HG02943 (cell line): Measurements from ENCODE around the gene HOXD1.
A peak's percentile ranks its signal among the peaks of the same experiment; 100 is the strongest.

Experiments used
- ATAC-seq: cut with Tn5 transposase; IDR thresholded peaks from one replicate; pipeline ENCODE4 v1.9.1; 2021; ENCODE audit warnings: mild to moderate bottlenecking, low read depth, moderate library complexity; ENCODE audit not compliant: unreplicated experiment

The HOXD1 gene

DNA sequence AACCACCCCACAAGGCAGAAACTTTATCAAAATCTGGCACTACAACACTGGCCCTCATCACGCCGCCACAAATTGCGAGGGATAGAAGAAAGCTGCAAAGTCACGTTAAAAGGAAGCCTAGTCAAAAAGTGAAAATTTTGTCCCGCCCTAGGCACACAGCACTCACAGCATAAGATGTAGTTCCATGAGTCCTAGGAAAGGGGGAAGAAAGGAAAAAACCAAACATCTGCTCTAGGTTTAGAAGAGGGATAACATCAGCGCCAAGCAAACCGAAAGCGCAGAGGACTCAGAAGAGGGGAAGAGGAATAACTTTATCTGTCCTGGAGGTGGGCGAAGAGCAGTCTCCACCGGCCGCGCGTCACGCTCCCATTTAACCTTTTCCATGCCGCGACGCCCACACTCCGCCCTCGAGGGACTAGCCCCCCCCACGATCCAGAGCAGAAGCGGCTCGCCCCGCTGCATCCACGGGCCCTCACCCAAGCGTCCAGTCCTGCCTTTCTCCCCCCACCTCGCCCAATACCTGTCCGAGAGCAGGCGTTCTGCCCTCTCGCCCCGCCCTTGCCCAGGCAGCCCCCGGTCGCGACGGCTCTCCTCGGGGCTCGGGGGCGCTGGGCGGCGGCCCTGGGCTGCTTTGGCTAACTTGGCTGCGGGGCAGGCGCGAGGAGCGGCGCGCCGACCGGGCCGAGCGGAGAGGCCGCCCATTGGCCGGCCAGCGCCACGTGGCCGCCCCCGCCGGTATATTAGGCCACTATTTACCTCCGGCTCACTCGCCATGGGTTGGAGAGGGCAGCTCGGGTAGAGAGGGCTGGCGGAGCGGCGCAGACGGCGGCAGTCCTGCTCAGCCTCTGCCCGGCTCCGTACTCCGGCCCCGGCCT, at the start of gene HOXD1:
TSS of gene HOXD1 (plus strand) at position 770 of the 875 bp plus-strand sequence. CDS start 134 bp downstream, outside the sequence.
- no peak for ATAC-seq

DNA sequence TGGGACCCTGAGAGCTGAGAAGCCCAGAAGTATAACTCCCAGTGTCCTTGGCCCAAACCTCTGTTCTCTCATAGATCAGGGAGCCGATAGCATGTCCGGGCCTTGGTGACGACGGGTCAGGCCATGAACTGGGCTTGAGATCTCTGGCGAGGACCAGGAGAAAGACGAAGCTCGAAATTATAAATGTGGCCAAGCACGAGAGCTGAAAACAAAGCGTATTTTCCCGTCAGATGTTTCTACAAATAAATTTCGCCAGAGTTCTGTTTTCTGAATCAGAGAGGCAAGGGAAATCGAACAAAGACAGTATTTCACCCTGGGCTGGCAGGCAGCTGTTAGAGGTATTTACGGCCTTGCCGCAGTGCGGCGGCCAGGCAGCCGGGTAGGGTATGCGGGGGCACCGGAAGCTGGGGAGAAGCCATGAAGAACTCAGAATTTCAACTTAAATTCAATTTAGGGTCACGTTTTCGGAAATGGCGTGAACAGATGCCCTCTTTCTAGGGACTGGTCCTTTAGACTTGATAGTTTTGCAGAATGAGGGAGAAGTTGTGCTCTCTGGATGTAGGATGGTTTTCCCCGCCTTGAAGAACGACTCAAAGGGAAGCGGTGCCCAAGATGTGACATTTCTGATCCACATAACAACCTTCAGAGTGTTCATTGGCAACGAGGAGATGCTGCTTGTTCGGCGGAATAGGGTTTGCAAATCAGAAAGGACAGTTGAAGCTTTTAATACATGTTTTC, 49.4 kb upstream of the HOXD1 start:
- no peak for ATAC-seq

DNA sequence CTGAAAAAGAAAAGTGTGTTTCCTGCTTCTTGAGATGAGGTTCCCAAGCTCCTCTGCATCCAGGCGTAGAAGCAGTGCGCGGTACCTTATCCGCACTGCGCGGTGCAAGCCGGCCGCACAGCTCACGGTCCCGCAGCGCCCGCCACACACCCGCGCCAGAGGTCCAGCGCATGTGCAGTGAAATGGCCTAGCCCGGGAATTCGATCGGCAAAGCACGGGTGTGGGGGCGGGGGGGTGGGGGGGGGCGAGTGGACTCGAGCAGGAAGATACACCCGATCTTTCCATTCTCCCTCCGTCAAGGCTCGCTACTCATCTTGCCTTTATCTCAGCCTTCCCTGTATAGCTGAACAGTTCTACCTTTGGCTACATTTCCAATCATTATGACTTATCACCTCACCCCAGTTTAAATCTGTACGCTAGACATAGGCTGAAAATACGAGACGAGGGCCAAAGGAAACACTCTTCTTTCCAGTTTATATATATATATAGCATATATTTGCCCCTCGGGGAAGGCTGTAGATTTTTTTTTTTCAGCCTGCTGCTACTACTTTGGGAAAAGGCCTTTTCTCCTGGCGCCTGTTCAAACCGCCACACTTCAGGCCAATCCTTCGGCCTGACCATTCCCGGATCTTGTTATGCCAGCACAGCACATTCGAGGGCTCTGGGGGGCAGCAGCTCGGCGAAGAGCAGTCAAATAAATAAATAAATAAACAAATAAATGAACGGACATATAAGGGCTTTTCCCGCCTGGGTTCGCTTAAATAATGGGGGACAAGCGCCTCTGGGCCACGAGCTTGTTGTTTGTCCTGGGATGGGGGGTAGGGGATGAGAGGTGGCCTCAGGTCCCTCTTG, 48.6 kb upstream of the HOXD1 start:
- ATAC-seq, result no peak

DNA sequence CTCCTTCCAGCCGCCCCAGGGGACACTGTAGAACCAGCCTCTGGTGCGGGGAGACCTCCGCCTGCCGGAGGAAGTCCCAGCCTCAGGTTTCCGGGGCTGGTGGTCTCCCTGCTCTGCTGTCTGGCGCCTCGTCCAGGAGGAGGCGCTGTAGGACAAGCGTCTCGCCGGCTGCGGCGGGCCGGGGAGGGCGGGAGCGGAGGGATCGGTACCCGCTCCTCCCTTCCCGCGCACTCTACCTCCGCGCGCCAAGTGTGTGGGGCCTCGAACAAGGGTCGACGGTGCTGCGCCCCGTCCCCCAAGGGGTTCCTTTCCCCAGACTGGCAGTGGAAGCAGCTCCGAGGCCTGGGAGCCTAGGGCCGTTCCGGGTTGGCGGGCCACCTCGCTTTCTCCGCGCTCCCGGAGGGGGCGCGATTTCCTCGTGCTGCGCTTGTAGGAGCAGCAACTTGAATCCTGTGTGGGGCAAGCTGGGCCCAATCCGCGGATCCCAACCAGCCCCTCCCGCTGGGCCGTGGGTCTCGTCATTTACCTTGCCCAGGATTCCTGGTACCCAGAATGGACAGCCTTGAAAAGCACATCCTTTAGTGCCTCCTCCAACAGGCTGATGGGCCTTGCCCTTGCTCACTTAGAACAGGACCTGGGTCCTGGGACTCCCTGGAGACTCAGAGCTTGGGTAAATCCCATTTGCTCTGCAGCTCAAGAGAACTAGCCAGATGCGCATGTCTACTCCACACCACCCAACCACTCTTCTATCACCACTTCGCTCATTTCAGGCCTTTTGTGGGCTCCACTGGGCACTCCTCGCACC, 47.8 kb upstream of the HOXD1 start:
- ATAC-seq, result peak; percentile 77

DNA sequence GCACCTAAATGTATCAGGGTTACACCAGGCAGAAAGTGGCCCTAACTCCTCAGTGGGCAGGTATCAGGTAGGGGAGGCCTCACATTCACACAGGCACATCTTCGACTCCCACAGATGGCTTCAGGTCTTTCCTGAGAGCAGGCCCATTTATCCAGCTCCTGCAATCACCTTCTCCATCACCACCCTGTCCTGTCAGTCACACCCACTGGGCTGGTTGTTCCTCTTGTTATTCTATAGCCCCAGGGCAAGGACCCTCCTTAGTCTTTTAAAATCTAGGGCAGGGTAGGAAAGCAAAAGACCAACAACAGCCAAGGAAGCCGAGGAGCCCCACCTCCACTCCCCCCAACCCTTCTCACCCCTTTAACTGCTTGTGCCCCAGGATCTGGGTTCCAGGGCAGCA, 46.2 kb upstream of the HOXD1 start:
- ATAC-seq, result no peak

DNA sequence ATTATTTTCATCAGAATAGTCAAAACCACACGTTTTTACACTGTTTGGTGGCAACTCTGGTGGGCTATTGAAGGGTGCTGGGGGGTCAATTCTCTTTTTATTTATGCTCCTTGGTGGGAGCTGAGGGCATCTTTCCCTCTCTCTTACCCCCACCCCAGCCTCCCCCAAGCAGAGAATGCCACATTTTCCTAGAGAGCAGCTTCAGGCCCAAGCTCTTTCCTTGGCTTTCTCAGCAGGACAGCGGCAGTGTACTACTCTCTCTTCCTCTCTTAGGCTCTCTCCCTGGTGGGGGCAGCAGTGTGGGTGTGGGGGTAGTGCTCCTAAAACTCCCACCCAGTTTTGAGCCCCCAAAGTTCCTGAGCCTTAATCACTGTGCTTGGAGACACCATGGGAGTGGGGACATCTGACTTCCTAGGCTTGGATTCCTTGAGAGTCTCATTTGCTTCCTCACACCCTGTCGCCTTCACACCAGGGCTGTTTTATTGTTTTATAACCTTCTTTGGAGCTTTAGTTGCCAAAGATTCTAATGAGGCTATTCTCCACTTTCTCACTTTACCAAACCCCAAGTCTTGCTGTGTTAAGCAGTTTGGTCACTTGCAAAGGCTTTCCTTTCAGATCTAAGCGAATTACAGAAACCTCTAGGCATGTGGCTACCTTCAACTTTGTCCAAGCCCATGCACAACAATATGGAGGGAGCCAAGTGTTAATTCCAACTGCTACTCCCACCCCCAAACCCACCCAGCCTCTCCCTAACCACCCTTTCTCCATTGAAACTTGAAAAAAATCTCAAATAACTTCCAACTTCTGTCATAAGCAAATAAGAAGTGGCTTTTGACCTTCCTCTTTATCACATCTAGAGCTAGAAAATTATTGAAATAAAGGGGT, 43.1 kb upstream of the HOXD1 start:
- no peak for ATAC-seq

DNA sequence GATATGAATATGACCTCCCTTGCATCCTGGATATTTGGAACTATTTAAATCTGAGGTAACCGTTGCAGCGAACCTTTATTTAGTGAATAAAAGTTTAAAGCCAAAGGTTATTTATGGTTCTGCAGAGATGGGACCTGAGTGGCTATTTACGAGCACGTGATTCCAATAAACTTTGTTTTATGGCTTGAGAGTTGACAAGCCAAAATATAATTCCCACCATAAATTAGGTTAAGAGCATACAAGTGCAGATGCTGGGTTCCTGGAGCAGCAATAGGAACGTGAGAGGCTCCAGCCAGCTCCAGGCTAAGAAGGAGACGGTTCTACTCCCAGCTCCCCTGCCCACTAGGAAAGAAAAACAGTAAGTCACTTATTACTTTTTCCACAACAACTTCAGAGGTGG, 42.4 kb upstream of the HOXD1 start:
- ATAC-seq, result no peak

DNA sequence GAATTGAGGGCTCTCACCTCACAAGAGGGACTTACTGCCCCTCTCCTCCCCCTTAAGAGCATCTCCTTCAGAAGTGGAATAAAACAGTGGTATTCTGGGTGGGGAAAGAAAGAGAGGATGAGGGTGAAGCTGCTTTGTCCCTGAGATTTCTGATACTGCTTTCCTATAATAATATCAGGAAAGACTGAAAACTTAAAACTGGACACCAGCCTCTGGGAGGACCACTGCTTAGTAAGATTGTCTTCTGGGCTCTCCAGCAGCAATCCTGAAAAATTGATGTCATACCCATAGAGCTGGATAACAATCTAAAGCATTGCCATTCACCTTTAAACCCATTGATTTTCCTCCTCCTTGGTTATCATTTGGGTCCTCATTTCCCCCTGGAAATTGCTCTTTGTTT, 41.8 kb upstream of the HOXD1 start:
- no peak for ATAC-seq

DNA sequence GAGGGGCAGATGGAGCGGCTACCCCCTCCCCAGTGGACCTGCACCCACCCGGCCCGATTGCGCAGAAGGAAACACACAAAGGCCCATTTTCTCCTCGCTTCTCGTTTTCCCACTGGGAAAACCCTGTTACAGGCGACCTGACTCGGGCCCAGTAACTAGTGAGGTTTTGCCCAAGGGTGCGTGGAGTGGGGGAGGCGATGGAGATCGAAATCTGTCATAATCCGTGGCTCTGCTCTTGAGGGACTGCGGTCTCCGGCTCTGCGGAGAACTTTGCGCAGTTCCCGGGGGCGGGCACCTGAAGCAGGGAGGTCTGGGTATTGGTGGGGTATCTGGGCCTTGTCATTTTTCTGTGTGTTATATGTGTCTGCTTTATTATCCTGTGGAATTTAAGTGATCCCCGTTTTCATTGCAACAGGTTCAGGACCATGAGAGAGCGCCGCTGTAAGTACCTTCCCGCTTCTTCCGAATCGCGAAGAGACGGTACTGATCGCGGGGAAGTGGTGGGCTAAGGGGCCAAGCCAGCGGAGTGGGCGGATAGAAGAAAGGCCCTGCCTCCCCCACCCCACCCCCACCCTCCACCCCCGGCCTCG, 41.2 kb upstream of the HOXD1 start:
- no peak for ATAC-seq

DNA sequence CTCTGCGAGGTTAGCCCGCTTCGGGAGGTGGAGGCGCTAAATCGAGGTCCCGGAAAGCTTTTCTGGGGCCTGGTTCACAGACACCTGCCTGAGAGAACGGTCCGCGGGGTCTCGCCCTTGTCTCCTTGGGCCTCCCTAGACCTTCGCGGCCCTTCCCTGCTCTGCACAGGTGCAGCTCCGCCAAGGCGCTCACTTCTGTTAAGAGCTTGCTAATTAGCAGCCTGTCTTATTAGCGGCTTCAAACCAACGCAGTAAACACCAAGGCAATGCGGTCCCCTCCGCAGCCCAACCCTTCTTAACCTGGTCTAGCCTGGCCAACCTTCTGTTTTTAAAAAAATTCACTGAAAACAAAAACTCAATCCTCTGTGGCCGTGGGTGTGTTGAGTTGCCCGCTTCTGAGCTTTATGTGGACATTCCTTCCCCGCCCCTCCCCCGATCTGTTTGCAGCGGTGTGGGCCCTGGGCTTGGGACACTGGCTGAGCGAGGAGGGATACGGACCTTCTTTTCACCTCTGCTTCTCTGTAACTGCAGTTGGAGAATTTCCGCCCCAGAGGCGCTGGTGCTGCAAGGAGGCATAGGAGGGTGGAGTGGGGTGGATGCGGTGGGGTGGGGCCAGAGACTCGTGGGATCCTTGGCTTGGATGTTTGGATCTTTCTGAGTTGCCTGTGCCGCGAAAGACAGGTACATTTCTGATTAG, 40.5 kb upstream of the HOXD1 start:
- no peak for ATAC-seq

DNA sequence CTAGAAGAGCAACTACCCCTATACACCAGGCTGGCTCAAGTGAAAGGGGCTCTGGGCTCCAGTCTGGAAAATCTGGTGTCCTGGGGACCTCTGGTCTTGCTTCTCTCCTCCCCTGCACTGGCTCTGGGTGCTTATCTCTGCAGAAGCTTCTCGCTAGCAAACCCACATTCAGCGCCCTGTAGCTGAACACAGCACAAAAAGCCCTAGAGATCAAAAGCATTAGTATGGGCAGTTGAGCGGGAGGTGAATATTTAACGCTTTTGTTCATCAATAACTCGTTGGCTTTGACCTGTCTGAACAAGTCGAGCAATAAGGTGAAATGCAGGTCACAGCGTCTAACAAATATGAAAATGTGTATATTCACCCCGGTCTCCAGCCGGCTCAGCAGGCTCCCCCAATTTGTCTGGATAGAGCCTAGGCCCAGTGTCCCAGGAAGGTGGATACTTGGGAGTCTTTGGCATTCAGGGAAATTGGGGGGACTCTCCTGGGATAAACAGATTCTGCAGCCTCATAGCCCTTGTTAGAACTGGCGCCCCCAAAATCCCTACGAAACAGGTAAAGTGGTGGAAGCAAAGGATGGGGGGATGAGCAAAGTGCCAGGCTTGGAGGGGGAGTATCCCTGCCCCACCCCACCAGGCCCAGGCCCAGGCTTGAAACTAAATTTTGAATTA, 39.6 kb upstream of the HOXD1 start:
- ATAC-seq, result no peak

DNA sequence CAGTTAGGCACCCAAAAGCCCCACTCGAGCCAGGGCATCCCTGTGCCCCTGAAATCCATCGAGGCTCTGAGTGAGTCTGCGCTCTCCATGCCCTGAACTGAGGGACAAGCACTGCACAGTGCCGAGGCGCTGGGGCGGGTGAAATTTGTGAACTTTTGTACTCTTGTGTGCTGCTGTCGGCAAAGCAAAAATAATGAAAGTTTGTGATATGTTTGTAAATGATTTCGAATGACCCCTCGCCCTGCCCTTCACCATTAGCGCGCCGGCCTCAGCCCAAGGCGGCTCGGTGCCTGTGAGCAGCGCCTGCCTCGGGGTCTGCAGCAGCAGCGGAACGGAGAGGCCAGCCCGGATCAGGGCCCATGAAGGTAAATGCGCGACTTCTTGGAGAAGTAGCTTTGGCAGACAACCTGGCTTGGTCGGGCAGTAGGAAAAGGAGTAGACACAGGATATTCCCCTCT, 39.0 kb upstream of the HOXD1 start:
- no peak for ATAC-seq

DNA sequence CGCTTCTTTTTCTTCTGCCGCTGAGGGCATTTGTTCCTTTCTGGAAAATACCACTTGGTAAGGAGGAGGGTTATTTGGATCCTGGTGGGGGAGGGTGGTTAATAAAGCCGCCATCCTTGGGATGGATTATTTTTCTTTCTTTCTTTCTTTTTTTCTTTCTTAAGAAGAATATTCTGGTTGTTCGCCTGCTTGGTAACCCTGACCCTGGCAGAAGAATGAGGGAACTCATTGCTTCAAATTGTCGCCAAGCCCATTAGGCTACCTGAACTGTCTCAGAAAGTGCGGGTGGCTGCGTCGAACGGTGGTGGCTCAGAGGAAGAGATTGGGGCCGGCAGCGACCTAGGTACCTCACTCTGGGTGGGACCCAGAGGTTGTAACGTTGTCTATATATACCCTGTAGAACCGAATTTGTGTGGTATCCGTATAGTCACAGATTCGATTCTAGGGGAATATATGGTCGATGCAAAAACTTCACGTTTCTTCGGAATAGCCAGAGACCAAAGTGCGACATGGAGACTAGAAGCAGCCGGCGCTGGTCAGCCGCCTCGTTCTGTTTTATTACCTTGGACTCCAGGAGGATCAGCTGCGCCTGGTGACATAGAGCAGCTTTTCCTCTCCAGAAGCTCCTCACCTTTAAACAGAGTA, 38.4 kb upstream of the HOXD1 start:
- ATAC-seq, result no peak

DNA sequence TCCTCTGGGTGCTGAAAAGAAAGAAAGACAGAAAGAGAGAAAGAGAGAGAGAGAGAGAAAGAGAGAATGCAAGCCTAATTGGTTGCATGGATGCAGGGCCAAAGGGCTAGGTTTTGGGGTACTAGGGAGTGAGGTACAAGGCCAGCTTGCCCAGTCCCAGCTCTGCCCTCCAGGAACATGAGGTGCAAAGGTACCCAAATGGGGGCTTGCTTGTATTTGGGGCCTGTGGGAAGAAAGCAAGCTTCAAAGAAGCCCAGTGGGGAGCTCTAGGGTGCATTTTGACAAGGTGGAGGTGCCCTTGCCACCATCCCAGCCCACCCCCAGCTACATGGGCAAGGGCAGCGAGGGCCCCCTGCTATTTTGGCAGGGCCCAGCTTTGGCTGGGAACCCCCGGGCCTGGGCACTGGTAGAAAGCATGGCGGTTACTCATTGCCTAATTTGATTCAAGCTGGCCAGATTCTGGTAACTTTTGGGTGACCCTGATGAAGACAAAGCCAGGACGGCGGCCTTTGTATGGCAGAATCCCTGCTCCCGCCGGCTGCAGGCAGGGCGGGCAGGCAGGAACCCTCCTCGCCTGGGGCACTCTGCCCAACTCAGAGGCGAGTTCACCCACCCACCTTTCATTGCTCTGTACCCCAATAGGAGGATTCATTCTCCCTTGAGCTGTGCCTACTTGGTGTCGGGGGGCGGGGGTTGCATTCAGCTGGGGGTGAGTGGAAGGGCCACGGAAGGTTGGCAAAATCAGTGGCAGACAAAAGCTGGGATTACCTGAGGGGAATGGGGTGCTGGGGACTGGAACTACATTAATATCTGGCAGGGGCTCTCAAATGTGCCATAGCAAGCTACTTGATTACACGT, 37.7 kb upstream of the HOXD1 start:
- no peak for ATAC-seq

DNA sequence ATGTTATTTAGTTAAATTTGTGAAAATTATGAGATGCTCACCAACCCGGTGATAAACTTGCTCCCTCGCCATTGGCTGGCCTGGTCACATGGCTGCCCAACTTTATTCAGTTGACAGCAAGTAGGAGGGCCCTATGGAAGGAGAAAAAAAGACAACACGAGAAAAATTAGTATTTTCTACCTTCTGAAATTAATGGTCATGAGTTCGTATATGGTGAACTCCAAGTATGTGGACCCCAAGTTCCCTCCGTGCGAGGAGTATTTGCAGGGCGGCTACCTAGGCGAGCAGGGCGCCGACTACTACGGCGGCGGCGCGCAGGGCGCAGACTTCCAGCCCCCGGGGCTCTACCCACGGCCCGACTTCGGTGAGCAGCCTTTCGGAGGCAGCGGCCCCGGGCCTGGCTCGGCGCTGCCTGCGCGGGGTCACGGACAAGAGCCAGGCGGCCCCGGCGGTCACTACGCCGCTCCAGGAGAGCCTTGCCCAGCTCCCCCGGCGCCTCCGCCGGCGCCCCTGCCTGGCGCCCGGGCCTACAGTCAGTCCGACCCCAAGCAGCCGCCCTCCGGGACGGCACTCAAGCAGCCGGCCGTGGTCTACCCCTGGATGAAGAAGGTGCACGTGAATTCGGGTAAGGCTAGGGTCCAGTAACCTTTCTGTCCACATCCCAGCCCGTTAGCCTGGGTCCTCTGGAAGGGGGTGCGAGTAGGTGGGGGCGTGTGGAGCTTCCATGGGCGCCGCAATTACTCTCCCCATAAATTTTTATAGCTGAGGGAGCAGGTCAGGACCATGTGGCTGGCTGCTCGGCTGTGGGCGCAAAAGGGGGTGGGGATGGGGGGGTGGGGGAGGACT, 36.8 kb upstream of the HOXD1 start, which contains the start of gene HOXD4:
TSS of gene HOXD4 (plus strand) at position 109 of the 846 bp plus-strand sequence. CDS start at position 193, 84 bp downstream.
- no peak for ATAC-seq
